ENCODE results near the gene OCRL.

The OCRL gene
- long read RNA-seq, full-length matches to known transcripts: 8 of 25 reads
- long read RNA-seq, partial matches to known transcripts: 6 of 25 reads
- long read RNA-seq, other reads (novel, unspliced or antisense): 11 of 25 reads

DNA sequence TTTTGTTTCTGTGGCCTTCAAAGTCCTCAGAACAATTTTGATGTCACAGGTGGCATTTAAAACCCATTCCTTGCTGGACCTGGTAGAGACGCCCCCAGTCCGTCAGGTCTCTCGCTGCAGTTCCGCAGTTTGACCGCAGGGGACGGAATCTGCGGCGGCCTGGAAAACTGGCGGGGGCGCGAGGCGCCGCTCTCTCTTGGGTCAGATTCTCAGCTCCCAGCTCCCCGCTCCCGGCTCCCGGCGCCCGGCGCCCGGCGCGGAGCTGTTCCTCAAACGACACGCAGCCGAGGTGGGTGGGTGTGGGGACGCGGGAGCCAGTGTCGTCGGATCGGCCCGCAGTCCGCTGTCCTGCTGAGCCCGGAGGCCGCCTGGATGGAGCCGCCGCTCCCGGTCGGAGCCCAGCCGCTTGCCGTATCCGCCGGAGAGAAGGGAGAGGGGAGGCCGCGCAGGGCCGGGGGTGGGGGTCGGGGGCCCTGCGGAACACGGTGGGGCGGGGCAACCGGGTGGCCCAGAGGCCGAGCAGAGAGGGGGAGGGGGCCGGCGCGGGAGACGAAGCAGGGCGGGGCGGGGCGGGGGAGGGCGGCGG lies at the start of gene OCRL:
Gene OCRL (plus strand): TSS at position 192 of the 586 bp plus-strand sequence. CDS start 181 bp downstream, at position 373.
- peak; percentile 34 to 72 for DNase-seq (ENCODE audit: low read depth in 1 of 2, low spot score in 1 of 2)
- peak within 1 kb of the TSS; percentile 85 for H3K27ac ChIP-seq (replicated peaks)
- TF ChIP-seq SPI1 (IDR thresholded peaks at IDR 0.05; ENCODE audit: borderline replicate concordance, low read depth) (peak; percentile 19; the same call in 1 of the 2 replicates), GABPA (IDR thresholded peaks at IDR 0.05; ENCODE audit: low read depth) (no peak)
- TF ChIP-seq, protein P1, sequence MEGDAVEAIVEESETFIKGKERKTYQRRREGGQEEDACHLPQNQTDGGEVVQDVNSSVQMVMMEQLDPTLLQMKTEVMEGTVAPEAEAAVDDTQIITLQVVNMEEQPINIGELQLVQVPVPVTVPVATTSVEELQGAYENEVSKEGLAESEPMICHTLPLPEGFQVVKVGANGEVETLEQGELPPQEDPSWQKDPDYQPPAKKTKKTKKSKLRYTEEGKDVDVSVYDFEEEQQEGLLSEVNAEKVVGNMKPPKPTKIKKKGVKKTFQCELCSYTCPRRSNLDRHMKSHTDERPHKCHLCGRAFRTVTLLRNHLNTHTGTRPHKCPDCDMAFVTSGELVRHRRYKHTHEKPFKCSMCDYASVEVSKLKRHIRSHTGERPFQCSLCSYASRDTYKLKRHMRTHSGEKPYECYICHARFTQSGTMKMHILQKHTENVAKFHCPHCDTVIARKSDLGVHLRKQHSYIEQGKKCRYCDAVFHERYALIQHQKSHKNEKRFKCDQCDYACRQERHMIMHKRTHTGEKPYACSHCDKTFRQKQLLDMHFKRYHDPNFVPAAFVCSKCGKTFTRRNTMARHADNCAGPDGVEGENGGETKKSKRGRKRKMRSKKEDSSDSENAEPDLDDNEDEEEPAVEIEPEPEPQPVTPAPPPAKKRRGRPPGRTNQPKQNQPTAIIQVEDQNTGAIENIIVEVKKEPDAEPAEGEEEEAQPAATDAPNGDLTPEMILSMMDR (IDR thresholded peaks at IDR 0.05; ENCODE audit: insufficient read depth, low read length): peak; percentile 38
- peak within 1 kb of the TSS; percentile 62 for H3K4me3 ChIP-seq (replicated peaks; ENCODE audit: insufficient read depth, low read length)
- no peaks in the 10 kb centered on the region for H3K27me3 ChIP-seq (ENCODE audit: insufficient read depth, poor library complexity, severe bottlenecking)

DNA sequence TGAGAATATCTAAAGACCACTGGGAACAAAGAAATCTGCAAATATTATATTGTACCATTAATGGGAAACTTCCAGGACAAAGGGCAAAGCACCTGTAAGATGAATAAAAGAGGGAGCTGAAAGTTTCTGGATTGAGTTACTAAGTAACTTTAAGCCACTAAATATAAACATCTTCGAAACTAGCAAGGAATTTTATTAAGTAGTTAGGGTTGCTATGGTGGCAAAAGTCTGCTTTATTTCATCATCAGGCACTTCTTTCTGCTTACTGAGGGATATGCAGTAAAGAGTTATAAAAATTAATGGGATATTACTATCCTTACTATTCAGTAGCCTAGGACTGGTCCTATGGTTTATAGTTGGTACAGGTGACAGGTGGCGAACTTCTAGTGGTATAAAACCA lies 49.7 kb upstream of the OCRL start:
- no peak overlapping the region for H3K4me3 ChIP-seq (replicated peaks; ENCODE audit: insufficient read depth, low read length)
- no peaks in the 10 kb centered on the region for H3K27me3 ChIP-seq (ENCODE audit: insufficient read depth, poor library complexity, severe bottlenecking)
- no peak overlapping the region for H3K27ac ChIP-seq (replicated peaks)
- TF ChIP-seq GABPA (IDR thresholded peaks at IDR 0.05; ENCODE audit: low read depth): no peak
- no peak for TF ChIP-seq POLR2AphosphoS5 (IDR thresholded peaks at IDR 0.05; ENCODE audit: low read depth)
- TF ChIP-seq, protein P1 (IDR thresholded peaks at IDR 0.05; ENCODE audit: insufficient read depth, low read length): no peak
- TF ChIP-seq, protein P2, sequence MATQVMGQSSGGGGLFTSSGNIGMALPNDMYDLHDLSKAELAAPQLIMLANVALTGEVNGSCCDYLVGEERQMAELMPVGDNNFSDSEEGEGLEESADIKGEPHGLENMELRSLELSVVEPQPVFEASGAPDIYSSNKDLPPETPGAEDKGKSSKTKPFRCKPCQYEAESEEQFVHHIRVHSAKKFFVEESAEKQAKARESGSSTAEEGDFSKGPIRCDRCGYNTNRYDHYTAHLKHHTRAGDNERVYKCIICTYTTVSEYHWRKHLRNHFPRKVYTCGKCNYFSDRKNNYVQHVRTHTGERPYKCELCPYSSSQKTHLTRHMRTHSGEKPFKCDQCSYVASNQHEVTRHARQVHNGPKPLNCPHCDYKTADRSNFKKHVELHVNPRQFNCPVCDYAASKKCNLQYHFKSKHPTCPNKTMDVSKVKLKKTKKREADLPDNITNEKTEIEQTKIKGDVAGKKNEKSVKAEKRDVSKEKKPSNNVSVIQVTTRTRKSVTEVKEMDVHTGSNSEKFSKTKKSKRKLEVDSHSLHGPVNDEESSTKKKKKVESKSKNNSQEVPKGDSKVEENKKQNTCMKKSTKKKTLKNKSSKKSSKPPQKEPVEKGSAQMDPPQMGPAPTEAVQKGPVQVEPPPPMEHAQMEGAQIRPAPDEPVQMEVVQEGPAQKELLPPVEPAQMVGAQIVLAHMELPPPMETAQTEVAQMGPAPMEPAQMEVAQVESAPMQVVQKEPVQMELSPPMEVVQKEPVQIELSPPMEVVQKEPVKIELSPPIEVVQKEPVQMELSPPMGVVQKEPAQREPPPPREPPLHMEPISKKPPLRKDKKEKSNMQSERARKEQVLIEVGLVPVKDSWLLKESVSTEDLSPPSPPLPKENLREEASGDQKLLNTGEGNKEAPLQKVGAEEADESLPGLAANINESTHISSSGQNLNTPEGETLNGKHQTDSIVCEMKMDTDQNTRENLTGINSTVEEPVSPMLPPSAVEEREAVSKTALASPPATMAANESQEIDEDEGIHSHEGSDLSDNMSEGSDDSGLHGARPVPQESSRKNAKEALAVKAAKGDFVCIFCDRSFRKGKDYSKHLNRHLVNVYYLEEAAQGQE (IDR thresholded peaks at IDR 0.05; ENCODE audit: insufficient replicate concordance, low read depth): no peak
- TF ChIP-seq SPI1 (IDR thresholded peaks at IDR 0.05; ENCODE audit: borderline replicate concordance, low read depth): no peak
- DNase-seq (ENCODE audit: low read depth in 1 of 2, low spot score in 1 of 2): no peak

DNA sequence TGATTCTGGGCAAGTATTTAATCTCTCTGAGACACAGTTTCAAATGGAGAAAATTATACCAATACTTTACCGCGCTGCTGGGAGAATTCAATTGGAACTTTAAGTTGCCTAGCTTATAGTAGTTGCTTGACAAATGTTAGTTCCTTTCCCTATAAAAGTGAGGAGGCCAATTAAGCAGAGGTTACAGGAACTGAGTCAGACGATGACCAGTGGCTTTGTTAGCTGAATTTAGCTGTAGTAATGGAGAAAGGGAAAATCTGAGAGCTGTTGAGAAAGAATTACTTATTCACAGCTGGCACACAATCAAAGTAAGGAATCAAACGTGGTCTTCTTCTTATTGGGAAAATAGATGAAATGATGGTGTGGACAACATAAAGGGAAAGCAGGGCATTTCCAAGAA lies 46.4 kb upstream of the OCRL start:
- Histone ChIP-seq H3K27ac (replicated peaks) (no peak overlapping the region), H3K4me3 (replicated peaks; ENCODE audit: insufficient read depth, low read length) (no peak overlapping the region), H3K27me3 (ENCODE audit: insufficient read depth, poor library complexity, severe bottlenecking) (no peaks in the 10 kb centered on the region)
- TF ChIP-seq, protein P2 (IDR thresholded peaks at IDR 0.05; ENCODE audit: insufficient replicate concordance, low read depth): no peak
- TF ChIP-seq, protein P1 (IDR thresholded peaks at IDR 0.05; ENCODE audit: insufficient read depth, low read length): no peak
- TF ChIP-seq POLR2AphosphoS5 (IDR thresholded peaks at IDR 0.05; ENCODE audit: low read depth) (no peak), GABPA (IDR thresholded peaks at IDR 0.05; ENCODE audit: low read depth) (no peak), SPI1 (IDR thresholded peaks at IDR 0.05; ENCODE audit: borderline replicate concordance, low read depth) (no peak)
- no peak for DNase-seq (ENCODE audit: low read depth in 1 of 2, low spot score in 1 of 2)

Measured in HL-60 (cell line).